HCT116 (cell line): ENCODE results near the gene ABR. TPM values are rescaled to one million over a fixed set of nuclear protein-coding genes. Genes with fewer than 3 reads are reported as not detected.

Experiments
- ATAC-seq: fragments of 200-7000 bp; cut with Tn5 transposase; 2 replicates; pipeline ENCODE4 v1.9.1; 2020; ENCODE audit warnings: mild to moderate bottlenecking, moderate library complexity
- BruUV-seq: library from RNA; stranded (reverse); fragments of 400-500 nt; replicated peaks from 2 replicates; lab custom pipeline; 2021; lab: Mats Ljungman, UMichigan
- CTCF ChIA-PET: fragments of 300-600 bp; sonication (Branson Sonifier 250); formaldehyde crosslinking; loops from one replicate; lab custom pipeline; 2021; ENCODE audit warnings: antibody characterized with exemption; lab: Charles Lee
- POLR2A ChIA-PET: fragments of 300-600, 350-600 bp; sonication (Branson Sonifier 250); formaldehyde crosslinking; loops from one replicate; lab custom pipeline; 2021; ENCODE audit warnings: antibody characterized with exemption; lab: Charles Lee
- RAD21 ChIA-PET, 2 experiments: fragments of 300-600 bp; sonication (Branson Sonifier 250); formaldehyde crosslinking; loops; one replicate each; lab custom pipeline; 2023; ENCODE audit warnings: low total read pairs in 2 of 2; ENCODE audit not compliant: uncharacterized antibody in 2 of 2, unreplicated experiment in 2 of 2, low non-redundant PET in 1 of 2; lab: Charles Lee
- DNase-seq: peaks from one replicate; pipeline ENCODE4 v3.0.0-alpha.2; 2010; ENCODE audit warnings: low read depth, low spot score
- H2AFZ ChIP-seq: fragments of 200-600 bp; shearing (Covaris generic), sonication (generic); 2 replicates; pipeline ENCODE4 v1.6.1; 2017; ENCODE audit warnings: low read depth, mixed run types, mixed read lengths, antibody characterized with exemption, low read length; ENCODE audit not compliant: poor library complexity, severe bottlenecking
- H3K27ac ChIP-seq: 2 replicates; pipeline ENCODE4 v1.5.1; 2012; ENCODE audit warnings: low read depth, low read length
- H3K27me3 ChIP-seq: fragments of 200-600 bp; sonication (generic); 2 replicates; pipeline ENCODE4 v1.6.1; 2016; ENCODE audit warnings: mixed run types, low read length, mixed read lengths; ENCODE audit not compliant: insufficient read depth
- H3K36me3 ChIP-seq, 2 experiments: fragments of 200-500 bp in 1 of 2; fragments of 200-600 bp in 1 of 2; sonication (Bioruptor generic) in 1 of 2; sonication (generic) in 1 of 2; 2 replicates each; pipeline versions ENCODE4 v1.5.1 to v1.6.1; 2014 to 2016; ENCODE audit warnings: low read length in 2 of 2, inconsistent platforms in 1 of 2, mixed read lengths in 1 of 2, mixed run types in 1 of 2; ENCODE audit not compliant: insufficient read depth in 2 of 2, control insufficient read depth in 1 of 2
- H3K4me1 ChIP-seq, 2 experiments: fragments of 200-600 bp in 1 of 2; sonication (generic) in 1 of 2; 2 replicates each; pipeline versions ENCODE4 v1.5.1 to v1.6.1; 2012 to 2017; ENCODE audit warnings: low read length in 2 of 2, inconsistent platforms in 1 of 2, mild to moderate bottlenecking in 1 of 2, mixed read lengths in 1 of 2, mixed run types in 1 of 2, moderate library complexity in 1 of 2; ENCODE audit not compliant: insufficient read depth in 2 of 2, control insufficient read depth in 1 of 2
- H3K4me2 ChIP-seq: fragments of 200-600 bp; sonication (generic); 2 replicates; pipeline ENCODE4 v1.6.1; 2017; ENCODE audit warnings: mixed run types, low read length, mixed read lengths
- H3K4me3 ChIP-seq, 2 experiments: fragments of 200-600 bp in 1 of 2; sonication (generic) in 1 of 2; replicated peaks in 1 of 2; 2 replicates each; pipeline ENCODE4 v1.5.1; 2011 to 2016; ENCODE audit warnings: low read length in 2 of 2, control low read depth in 1 of 2, low read depth in 1 of 2, mild to moderate bottlenecking in 1 of 2, mixed read lengths in 1 of 2, mixed run types in 1 of 2
- H3K79me2 ChIP-seq: fragments of 200-600 bp; sonication (generic); 2 replicates; pipeline ENCODE4 v1.6.1; 2017; ENCODE audit warnings: mild to moderate bottlenecking, mixed run types, low read length, moderate library complexity, mixed read lengths; ENCODE audit not compliant: insufficient read depth
- H3K9ac ChIP-seq: fragments of 200-600 bp; sonication (generic); 2 replicates; pipeline ENCODE4 v1.6.1; 2016; ENCODE audit warnings: low read length, mixed read lengths
- H3K9me2 ChIP-seq: fragments of 200-600 bp; sonication (generic), shearing (Covaris generic); 2 replicates; pipeline ENCODE4 v1.6.1; 2017; ENCODE audit warnings: mixed run types, mild to moderate bottlenecking, moderate library complexity; ENCODE audit not compliant: insufficient read depth
- H3K9me3 ChIP-seq, 2 experiments: fragments of 200-500 bp in 1 of 2; fragments of 200-600 bp in 1 of 2; sonication (Bioruptor generic) in 1 of 2; sonication (generic) in 1 of 2; 2 replicates each; pipeline ENCODE4 v1.6.1; 2014 to 2017; ENCODE audit warnings: low read length in 2 of 2, mixed read lengths in 2 of 2, inconsistent platforms in 1 of 2, low read depth in 1 of 2, mild to moderate bottlenecking in 1 of 2, mixed run types in 1 of 2, moderate library complexity in 1 of 2; ENCODE audit not compliant: control insufficient read depth in 1 of 2, insufficient read depth in 1 of 2
- H4K20me1 ChIP-seq: fragments of 200-600 bp; sonication (generic), shearing (Covaris generic); 2 replicates; pipeline ENCODE4 v1.6.1; 2017; ENCODE audit warnings: mixed run types, mild to moderate bottlenecking, moderate library complexity; ENCODE audit not compliant: insufficient read depth
- CBX3 ChIP-seq: IDR thresholded peaks from 2 replicates; pipeline ENCODE4 v1.6.1; 2012; ENCODE audit warnings: low read depth
- CEBPB ChIP-seq: IDR thresholded peaks from 2 replicates; pipeline ENCODE4 v1.6.1; 2012; ENCODE audit warnings: low read depth
- ELF1 ChIP-seq: IDR thresholded peaks from 2 replicates; pipeline ENCODE4 v1.6.1; 2012; ENCODE audit warnings: low read depth, borderline replicate concordance
- EZH2phosphoT487 ChIP-seq: fragments of 200-600 bp; IDR thresholded peaks from 2 replicates; pipeline ENCODE4 v1.6.1; 2018; ENCODE audit warnings: antibody characterized with exemption, borderline replicate concordance
- JUND ChIP-seq: IDR thresholded peaks from 2 replicates; pipeline ENCODE4 v1.6.1; 2012
- SIN3A ChIP-seq: IDR thresholded peaks from 2 replicates; pipeline ENCODE4 v1.6.1; 2012; ENCODE audit warnings: low read depth
- TCF7L2 ChIP-seq: IDR thresholded peaks from 2 replicates; pipeline ENCODE4 v1.7.0; 2011; ENCODE audit warnings: borderline replicate concordance, inconsistent platforms; ENCODE audit not compliant: insufficient read depth, insufficient read length; ENCODE audit errors: extremely low read depth
- ZNF274 ChIP-seq: fragments of 200-500 bp; sonication (Bioruptor generic); IDR thresholded peaks from 2 replicates; pipeline ENCODE4 v1.6.1; 2014; ENCODE audit warnings: mild to moderate bottlenecking, low read depth, low read length, inconsistent platforms
- intact Hi-C: fragments of 100-400 bp; cut with micrococcal nuclease; formaldehyde crosslinking; loops from 2 replicates; pipeline ENCODE4 v1.10.0; 2022
- total RNA-seq: library from RNA; stranded (reverse); gene quantifications from one replicate; pipeline ENCODE4 v1.2.1, GENCODE V29; 2021; ENCODE audit not compliant: unreplicated experiment
- TF ChIP-seq, protein P1 (sequence below): IDR thresholded peaks from 2 replicates; pipeline ENCODE4 v1.6.1; 2012; ENCODE audit warnings: low read depth
- TF ChIP-seq, protein P2 (sequence below): IDR thresholded peaks from 2 replicates; pipeline ENCODE4 v1.6.1; 2012
- TF ChIP-seq, protein P3 (sequence below): IDR thresholded peaks from 2 replicates; pipeline ENCODE4 v1.6.1; 2011; ENCODE audit warnings: mild to moderate bottlenecking, low read length, moderate library complexity; ENCODE audit not compliant: insufficient replicate concordance; ENCODE audit errors: extremely low read depth
- TF ChIP-seq, protein P4 (sequence below): IDR thresholded peaks from 2 replicates; pipeline ENCODE4 v1.6.1; 2012

ABR gene
- total RNA-seq, 1 experiment from 2014 or later: 58.5 TPM

DNA sequence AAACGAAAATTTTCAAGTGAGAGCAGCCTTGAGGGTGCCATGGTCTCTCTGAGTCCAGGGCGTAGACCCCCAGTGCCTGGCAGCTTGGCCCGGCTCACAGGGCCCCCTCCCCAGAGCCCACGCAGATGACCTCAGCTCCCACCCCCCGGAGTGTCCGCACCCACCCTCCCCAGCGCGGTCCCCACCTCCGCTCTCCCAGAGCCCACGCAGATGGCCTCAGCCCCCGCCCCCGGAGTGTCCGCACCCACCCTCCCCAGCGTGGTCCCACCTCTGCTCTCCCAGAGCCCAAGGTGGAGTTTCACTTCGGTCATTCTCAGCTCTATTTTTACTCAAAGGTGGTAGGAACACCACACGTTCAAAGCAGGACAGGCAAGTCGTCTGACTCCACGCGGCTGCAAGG, 13.9 kb downstream of the ABR start:
- DNase-seq: no peak
- H3K9ac ChIP-seq: no peak overlapping the region
- intact Hi-C loops: no loop called here
- no peaks in the 10 kb centered on the region for H3K36me3 ChIP-seq
- no peak overlapping the region for H3K27ac ChIP-seq
- no peak overlapping the region for H2AFZ ChIP-seq
- H3K4me3 ChIP-seq: no peak overlapping the region
- no peaks in the 10 kb centered on the region for H4K20me1 ChIP-seq
- ChIA-PET CTCF (interaction anchor here (1.2 kb wide), 1 partner anchor 21 kb away, joined by 3 read pairs; no protein-coding TSS in a partner anchor), POLR2A (no interaction called here), RAD21 (no interaction called here)
- TF ChIP-seq JUND: no peak
- TF ChIP-seq, protein P1, sequence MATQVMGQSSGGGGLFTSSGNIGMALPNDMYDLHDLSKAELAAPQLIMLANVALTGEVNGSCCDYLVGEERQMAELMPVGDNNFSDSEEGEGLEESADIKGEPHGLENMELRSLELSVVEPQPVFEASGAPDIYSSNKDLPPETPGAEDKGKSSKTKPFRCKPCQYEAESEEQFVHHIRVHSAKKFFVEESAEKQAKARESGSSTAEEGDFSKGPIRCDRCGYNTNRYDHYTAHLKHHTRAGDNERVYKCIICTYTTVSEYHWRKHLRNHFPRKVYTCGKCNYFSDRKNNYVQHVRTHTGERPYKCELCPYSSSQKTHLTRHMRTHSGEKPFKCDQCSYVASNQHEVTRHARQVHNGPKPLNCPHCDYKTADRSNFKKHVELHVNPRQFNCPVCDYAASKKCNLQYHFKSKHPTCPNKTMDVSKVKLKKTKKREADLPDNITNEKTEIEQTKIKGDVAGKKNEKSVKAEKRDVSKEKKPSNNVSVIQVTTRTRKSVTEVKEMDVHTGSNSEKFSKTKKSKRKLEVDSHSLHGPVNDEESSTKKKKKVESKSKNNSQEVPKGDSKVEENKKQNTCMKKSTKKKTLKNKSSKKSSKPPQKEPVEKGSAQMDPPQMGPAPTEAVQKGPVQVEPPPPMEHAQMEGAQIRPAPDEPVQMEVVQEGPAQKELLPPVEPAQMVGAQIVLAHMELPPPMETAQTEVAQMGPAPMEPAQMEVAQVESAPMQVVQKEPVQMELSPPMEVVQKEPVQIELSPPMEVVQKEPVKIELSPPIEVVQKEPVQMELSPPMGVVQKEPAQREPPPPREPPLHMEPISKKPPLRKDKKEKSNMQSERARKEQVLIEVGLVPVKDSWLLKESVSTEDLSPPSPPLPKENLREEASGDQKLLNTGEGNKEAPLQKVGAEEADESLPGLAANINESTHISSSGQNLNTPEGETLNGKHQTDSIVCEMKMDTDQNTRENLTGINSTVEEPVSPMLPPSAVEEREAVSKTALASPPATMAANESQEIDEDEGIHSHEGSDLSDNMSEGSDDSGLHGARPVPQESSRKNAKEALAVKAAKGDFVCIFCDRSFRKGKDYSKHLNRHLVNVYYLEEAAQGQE: no peak
- TF ChIP-seq ELF1: no peak
- no peak for TF ChIP-seq TCF7L2
- no peak for TF ChIP-seq CEBPB
- TF ChIP-seq SIN3A: no peak
- TF ChIP-seq EZH2phosphoT487: no peak
- no peak for TF ChIP-seq ZNF274
- TF ChIP-seq CBX3: no peak
- TF ChIP-seq, protein P2, sequence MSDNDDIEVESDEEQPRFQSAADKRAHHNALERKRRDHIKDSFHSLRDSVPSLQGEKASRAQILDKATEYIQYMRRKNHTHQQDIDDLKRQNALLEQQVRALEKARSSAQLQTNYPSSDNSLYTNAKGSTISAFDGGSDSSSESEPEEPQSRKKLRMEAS: no peak
- TF ChIP-seq, protein P3, sequence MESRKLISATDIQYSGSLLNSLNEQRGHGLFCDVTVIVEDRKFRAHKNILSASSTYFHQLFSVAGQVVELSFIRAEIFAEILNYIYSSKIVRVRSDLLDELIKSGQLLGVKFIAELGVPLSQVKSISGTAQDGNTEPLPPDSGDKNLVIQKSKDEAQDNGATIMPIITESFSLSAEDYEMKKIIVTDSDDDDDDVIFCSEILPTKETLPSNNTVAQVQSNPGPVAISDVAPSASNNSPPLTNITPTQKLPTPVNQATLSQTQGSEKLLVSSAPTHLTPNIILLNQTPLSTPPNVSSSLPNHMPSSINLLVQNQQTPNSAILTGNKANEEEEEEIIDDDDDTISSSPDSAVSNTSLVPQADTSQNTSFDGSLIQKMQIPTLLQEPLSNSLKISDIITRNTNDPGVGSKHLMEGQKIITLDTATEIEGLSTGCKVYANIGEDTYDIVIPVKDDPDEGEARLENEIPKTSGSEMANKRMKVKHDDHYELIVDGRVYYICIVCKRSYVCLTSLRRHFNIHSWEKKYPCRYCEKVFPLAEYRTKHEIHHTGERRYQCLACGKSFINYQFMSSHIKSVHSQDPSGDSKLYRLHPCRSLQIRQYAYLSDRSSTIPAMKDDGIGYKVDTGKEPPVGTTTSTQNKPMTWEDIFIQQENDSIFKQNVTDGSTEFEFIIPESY: no peak
- TF ChIP-seq, protein P4, sequence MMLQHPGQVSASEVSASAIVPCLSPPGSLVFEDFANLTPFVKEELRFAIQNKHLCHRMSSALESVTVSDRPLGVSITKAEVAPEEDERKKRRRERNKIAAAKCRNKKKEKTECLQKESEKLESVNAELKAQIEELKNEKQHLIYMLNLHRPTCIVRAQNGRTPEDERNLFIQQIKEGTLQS: no peak
- no peaks in the 10 kb centered on the region for H3K79me2 ChIP-seq
- H3K9me3 ChIP-seq: no peaks in the 10 kb centered on the region
- no TSS peak for BruUV-seq
- no peaks in the 10 kb centered on the region for H3K4me1 ChIP-seq
- H3K9me2 ChIP-seq: no peaks in the 10 kb centered on the region
- ATAC-seq: no peak
- H3K4me2 ChIP-seq: no peak overlapping the region
- no peaks in the 10 kb centered on the region for H3K27me3 ChIP-seq
